ENCODE results near the gene LYPD6. TPM values are rescaled to one million over a fixed set of nuclear protein-coding genes. Genes with fewer than 3 reads are reported as not detected.
"Not testable (repeated sequence)": the region's sequence is repeated elsewhere in the genome, so short reads cannot be mapped to it uniquely, and the experiment has no call there.

The LYPD6 gene
- total RNA-seq, 2 donors from 2014 or later, result 0.63 to 1.2 TPM

DNA sequence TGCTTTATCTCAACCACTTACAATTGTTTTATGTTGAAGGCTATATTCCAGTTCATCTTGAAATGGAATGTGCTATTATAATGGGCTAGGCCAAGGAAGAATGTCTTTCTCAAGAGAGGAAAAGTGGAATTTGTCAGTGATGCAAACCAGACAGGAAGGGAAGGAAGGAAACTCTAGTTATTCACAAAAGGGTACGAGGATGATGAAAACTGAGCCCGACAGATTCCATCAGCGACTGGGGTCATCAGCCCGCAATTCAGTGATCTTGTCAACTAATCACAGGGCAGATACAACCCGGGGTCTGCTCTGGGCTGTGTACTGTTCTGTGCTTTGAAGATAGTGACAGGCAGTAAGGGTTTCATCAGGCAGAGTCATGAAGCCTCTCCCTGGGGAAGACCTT lies 23.4 kb upstream of the LYPD6 start:
- Histone ChIP-seq H3K27ac (no peak overlapping the region), H3K36me3 (no peaks in the 10 kb centered on the region), H3K27me3 (no peaks in the 10 kb centered on the region), H3K4me1 (no peaks in the 10 kb centered on the region), H3K4me3 (no peak overlapping the region), H3K9me3 (no peaks in the 10 kb centered on the region)
- TF ChIP-seq CTCF (IDR thresholded peaks at IDR 0.05), result no peak
- DNase-seq (ENCODE audit: low spot score), result no peak

DNA sequence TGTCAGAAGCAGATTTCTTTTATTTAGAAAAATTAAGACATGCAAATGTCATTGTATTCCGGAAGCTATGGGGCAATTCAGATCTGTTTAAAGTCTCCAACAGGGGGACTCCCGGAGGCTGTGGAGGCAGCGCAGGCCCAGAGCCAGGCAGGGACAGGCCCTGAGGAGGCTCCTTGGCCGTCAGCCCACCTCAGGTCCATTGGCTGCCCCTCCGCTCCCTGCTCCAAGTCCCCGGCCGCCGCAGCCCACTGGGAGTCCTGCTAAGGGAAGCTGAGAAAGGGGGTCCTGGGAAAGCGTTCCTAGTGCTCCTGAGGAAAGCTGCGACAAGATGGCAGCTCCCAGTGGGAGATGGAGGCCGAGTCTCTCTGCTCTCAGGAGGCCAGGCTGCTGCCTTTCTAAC lies 20.0 kb upstream of the LYPD6 start:
- no peak for DNase-seq (ENCODE audit: low spot score)
- Histone ChIP-seq H3K9me3 (no peaks in the 10 kb centered on the region), H3K27me3 (no peaks in the 10 kb centered on the region)

GRCh38 chr2:149312039-149312438 lies 18.3 kb upstream of the LYPD6 start:
- Histone ChIP-seq H3K27me3 (no peaks in the 10 kb centered on the region), H3K4me1 (no peaks in the 10 kb centered on the region), H3K4me3 (no peak overlapping the region), H3K27ac (no peak overlapping the region), H3K9me3 (no peaks in the 10 kb centered on the region), H3K36me3 (no peaks in the 10 kb centered on the region)
- DNase-seq (ENCODE audit: low spot score), result no peak
- TF ChIP-seq CTCF (IDR thresholded peaks at IDR 0.05), result no peak

More for the DNA sequence above, 20.0 kb upstream of the LYPD6 start:
- Histone ChIP-seq H3K36me3 (no peaks in the 10 kb centered on the region), H3K4me1 (no peaks in the 10 kb centered on the region), H3K4me3 (no peak overlapping the region), H3K27ac (no peak overlapping the region)
- TF ChIP-seq CTCF (IDR thresholded peaks at IDR 0.05), result no peak

DNA sequence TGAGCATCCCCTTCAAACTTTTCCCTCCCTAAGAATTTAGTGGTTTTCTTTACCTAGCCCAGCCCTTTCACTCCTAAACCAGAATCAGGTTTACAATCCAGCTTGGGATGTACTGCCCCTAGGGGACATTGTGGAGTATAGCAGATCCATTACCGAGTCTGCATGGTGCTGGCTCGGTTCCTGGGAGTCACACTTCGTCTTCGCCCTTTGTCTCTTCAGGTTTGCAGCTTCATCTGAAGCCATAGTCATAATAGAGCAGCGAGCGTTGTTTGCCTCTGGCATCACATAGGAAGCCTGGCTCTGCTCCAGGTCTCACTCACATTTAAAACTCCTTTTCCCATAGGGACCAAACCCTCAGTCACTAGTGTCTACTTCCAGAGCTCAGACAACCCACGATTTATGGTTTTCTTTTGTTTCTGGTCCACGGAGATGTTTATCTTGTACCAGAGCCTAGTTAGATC lies 16.8 kb upstream of the LYPD6 start:
- no peaks in the 10 kb centered on the region for H3K36me3 ChIP-seq
- DNase-seq (ENCODE audit: low spot score), result no peak
- peak; percentile 39 to 70 for TF ChIP-seq CTCF (IDR thresholded peaks at IDR 0.05)
- no peaks in the 10 kb centered on the region for H3K9me3 ChIP-seq
- no peaks in the 10 kb centered on the region for H3K27me3 ChIP-seq
- H3K27ac ChIP-seq, result no peak overlapping the region
- no peak overlapping the region for H3K4me3 ChIP-seq
- H3K4me1 ChIP-seq, result no peaks in the 10 kb centered on the region

GRCh38 chr2:149314687-149315086 lies 15.7 kb upstream of the LYPD6 start:
- Histone ChIP-seq H3K4me3 (no peak overlapping the region), H3K27ac (no peak overlapping the region), H3K9me3 (no peaks in the 10 kb centered on the region), H3K4me1 (no peaks in the 10 kb centered on the region), H3K36me3 (no peaks in the 10 kb centered on the region), H3K27me3 (no peaks in the 10 kb centered on the region)
- TF ChIP-seq CTCF (IDR thresholded peaks at IDR 0.05), result no peak
- no peak for DNase-seq (ENCODE audit: low spot score)

DNA sequence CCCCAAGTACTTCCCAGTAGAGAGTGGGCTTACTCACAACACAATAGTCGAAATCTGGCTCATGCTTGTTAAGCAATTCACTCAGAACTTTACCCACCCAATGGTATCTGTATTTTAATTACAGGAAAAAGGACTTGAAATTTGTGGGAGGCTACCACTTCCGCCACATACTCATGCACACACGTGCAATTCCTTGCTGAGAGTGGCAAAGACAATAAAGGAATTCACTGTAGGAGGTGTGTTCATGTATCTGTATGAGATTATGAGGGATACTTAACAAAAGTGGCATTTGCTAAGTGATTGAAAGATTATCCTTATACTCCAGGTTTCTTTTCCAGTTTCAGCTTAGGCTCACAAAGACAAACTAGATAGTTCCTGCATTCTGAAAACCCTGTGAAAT lies 14.9 kb upstream of the LYPD6 start:
- DNase-seq (ENCODE audit: low spot score), result no peak
- Histone ChIP-seq H3K9me3 (no peaks in the 10 kb centered on the region), H3K4me1 (no peaks in the 10 kb centered on the region), H3K36me3 (no peaks in the 10 kb centered on the region), H3K4me3 (no peak overlapping the region), H3K27ac (no peak overlapping the region), H3K27me3 (peaks cover 0 to 1% of the 10 kb centered on the region in 2 donors)
- no peak for TF ChIP-seq CTCF (IDR thresholded peaks at IDR 0.05)

- DNase-seq (ENCODE audit: low spot score); H3K27ac ChIP-seq; H3K9me3 ChIP-seq; H3K27me3 ChIP-seq; H3K36me3 ChIP-seq; H3K4me3 ChIP-seq; H3K4me1 ChIP-seq: not testable (repeated sequence)
Measured at GRCh38 chr2:149318566-149318965, 11.8 kb upstream of the LYPD6 start.

Measured in right atrium auricular region (tissue), 2 donors.